GM19351 (cell line): ENCODE data around the gene CLASP2.
"Not testable (repeated sequence)": the region's sequence is repeated elsewhere in the genome, so short reads cannot be mapped to it uniquely, and the experiment has no call there.

Experiments
- ATAC-seq: cut with Tn5 transposase; IDR thresholded peaks from one replicate; pipeline ENCODE4 v1.9.1; 2021; ENCODE audit warnings: mild to moderate bottlenecking, moderate library complexity; ENCODE audit not compliant: unreplicated experiment

CLASP2 gene

DNA sequence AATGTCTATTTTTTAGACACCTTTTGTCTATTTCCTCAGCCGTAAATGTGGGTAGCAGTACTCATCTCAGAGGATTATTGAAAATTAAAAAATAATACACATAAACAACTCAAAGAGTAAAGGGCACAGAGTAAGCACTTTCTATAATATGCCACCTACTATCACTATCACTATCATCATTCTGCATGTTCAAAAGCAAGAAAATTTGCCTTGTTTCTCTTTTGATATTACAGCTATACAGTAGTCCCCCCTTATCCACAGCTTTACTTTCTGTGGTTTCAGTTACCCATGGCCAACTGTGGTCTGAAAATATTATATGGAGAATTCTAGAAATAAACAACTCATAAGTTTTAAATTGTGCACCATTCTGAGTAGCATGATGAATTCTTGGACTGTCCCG is 27.7 kb downstream of the CLASP2 start:
- no peak for ATAC-seq

GRCh38 chr3:33687406-33688010 is 30.5 kb downstream of the CLASP2 start:
- no peak for ATAC-seq

DNA sequence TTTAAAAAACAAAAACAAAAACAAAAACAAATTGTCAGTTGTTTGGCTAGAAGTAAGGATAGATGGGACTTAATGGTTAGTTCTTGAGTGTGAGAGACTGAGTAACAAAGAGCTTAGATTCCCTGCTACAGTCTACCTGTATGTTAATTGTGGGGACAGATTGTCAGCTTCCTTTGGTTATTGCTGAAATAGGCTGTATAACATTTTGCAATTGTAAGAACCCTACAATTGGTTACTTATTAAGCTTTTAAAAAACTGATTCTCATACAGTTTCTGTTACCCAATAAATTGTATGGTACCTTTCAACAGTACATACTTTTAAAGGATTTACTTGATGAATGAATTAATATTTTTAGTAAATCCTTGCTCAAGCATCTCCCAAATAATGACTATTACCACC is 35.3 kb downstream of the CLASP2 start:
- no peak for ATAC-seq

DNA sequence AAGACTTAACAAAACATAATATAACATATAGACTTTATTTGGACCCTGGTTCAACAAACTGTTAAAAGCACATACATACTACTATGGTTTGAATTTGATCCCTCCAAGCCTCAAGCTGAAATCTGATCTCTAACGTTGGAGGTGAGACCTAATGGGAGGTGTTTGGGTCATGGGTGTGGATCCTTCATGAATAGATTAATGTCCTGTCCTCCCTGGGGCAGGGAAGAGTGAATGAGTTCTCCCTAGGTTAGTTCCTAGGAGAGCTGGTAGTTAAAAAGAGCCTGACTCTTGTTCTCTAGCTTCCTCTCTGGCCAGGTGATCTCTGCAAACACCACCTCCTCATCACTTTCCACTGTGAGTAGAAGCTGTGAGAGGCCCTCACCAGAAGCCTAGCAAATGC is 36.4 kb downstream of the CLASP2 start:
- no peak for ATAC-seq

- ATAC-seq: no peak
These were observed 40.0 kb downstream of the CLASP2 start for GRCh38 chr3:33678073-33678472.

GRCh38 chr3:33673436-33673835 is 44.6 kb downstream of the CLASP2 start:
- not testable (repeated sequence) for ATAC-seq

GRCh38 chr3:33668618-33669017 is 49.4 kb downstream of the CLASP2 start:
- no peak for ATAC-seq

DNA sequence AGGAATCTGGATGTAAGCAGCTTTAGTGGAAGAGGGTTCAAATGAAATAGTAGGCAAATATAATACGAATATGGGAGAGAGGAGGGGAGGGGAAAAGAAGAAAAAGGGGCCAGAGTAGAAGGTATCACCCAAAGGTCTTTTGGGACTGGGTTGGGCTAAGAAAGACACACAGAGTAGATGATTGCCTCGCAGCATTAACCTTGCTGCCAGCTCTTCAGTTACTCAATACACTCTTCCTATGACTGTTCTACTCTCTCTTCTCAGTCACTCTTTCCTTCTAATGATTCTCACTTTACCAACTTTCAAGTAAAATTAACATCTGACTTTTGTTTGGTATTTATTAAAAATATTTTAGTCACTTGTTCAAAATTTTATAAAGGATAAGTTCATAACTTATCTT is 52.8 kb downstream of the CLASP2 start:
- no peak for ATAC-seq

- no peak for ATAC-seq
These were observed 53.9 kb downstream of the CLASP2 start for GRCh38 chr3:33664195-33664594.

- ATAC-seq: no peak
These were observed 55.0 kb downstream of the CLASP2 start for GRCh38 chr3:33663042-33663441.

GRCh38 chr3:33659856-33660434 is 58.1 kb downstream of the CLASP2 start:
- ATAC-seq: no peak

DNA sequence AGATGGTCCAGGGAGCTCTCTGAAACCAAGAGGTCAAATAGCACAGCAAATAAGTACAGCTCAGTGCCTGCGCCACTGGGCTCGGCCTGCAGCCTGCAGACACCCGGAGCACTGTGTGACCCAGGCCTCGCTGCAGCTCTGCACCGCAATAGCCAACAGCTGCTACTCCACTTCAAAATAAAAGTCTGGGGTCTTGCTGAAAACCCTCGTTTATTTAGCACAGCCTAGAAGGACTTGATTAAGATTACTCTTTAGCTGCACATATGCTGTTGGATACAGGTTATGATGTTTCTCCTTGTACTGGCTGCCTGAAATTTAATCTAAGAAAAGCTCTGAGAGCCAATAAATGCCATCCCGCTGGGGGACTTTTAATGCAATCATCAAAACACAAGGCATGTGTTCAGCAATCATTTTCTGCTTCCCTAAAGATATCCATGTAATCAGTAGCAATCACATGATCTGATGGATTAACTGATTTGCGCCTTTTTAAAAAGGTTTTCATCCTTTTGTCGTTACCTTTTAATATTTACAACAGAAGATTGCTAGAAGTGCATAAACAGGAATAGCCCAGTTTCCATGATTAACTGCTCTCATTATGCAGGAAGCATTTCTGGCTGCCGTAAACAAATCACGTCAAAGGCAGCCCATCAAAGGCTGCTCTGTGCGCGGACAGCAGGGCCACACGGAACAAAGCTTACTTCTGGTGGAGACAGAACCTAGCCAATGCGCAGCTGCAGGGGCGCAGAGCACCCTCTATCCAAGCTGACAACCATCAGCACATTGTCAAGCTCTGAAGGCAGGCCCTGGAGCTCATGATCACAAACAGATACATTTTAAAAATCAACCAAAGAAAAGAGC is 58.8 kb downstream of the CLASP2 start:
- ATAC-seq: peak; percentile 86

- ATAC-seq: peak; percentile 13
These were observed 59.4 kb downstream of the CLASP2 start for GRCh38 chr3:33658621-33658990.

- ATAC-seq: no peak
These were observed 60.0 kb downstream of the CLASP2 start for GRCh38 chr3:33658039-33658438.

GRCh38 chr3:33652736-33653135 is 65.3 kb downstream of the CLASP2 start:
- ATAC-seq: no peak

GRCh38 chr3:33651101-33651500 is 67.0 kb downstream of the CLASP2 start:
- ATAC-seq: not testable (repeated sequence)

- ATAC-seq: no peak
These were observed 67.6 kb downstream of the CLASP2 start for GRCh38 chr3:33650495-33650894.

GRCh38 chr3:33648793-33649192 is 69.3 kb downstream of the CLASP2 start:
- ATAC-seq: no peak

DNA sequence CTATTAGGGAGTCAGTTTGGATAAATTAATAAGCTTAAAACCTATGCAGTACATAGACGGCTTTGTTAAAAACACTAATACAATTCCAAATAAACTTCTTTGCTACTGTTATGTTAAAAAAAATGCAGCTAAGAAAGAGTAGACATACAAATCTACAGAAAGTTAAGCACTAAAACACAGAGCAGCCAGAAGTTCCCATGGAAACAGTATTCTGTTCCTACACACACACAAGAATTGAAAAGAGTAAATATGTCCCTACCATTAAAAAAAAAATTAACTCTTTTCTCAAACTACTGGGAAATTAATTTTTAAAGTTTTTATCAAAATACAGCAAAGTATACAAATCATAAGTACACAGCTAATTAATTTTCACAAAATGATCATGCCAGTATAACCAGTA is 71.6 kb downstream of the CLASP2 start:
- ATAC-seq: no peak

- ATAC-seq: no peak
These were observed 72.9 kb downstream of the CLASP2 start for GRCh38 chr3:33645060-33645647.

DNA sequence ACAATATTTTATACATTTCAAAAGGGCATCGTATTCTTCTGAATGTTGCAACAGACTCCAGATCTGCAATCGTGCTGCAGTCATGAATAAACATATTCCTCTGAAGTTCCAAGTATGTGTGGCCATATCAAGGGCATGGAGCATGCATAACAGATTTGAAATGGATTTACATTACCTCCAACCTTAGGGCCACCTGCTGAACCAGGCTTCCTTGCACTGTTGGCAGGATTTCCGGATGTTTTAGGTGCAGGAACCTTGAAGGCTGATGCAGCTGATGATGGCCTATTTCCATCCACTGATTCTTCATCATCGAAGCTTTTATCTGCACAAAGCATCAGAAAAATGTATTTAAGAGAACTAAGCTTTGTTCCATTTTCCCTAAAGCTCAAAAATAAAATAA is 73.5 kb downstream of the CLASP2 start:
- ATAC-seq: no peak

- ATAC-seq: no peak
These were observed 75.2 kb downstream of the CLASP2 start for GRCh38 chr3:33642806-33643205.
